Neural crest cell (in vitro differentiated cells): ENCODE measurements around the gene KHDC1L. TPM values are rescaled to one million over a fixed set of nuclear protein-coding genes. Genes with fewer than 3 reads are reported as not detected.
"Not testable (repeated sequence)": the region's sequence is repeated elsewhere in the genome, so short reads cannot be mapped to it uniquely, and the experiment has no call there.

Experiments
- DNase-seq: peaks from one replicate; pipeline ENCODE4 v3.0.0; 2021; ENCODE audit warnings: low read depth, mixed read lengths, low spot score
- H3K27ac Mint-ChIP-seq: one replicate; pipeline ENCODE4 v1.8.0; 2021; ENCODE audit warnings: mild to moderate bottlenecking, mixed read lengths; ENCODE audit not compliant: unreplicated experiment
- H3K27me3 Mint-ChIP-seq: 2 replicates; pipeline ENCODE4 v1.8.0; 2021; ENCODE audit warnings: low read depth, mild to moderate bottlenecking, mixed read lengths
- H3K36me3 Mint-ChIP-seq: 2 replicates; pipeline ENCODE4 v1.8.0; 2021; ENCODE audit warnings: low read depth, mild to moderate bottlenecking, mixed read lengths
- H3K4me1 Mint-ChIP-seq: 2 replicates; pipeline ENCODE4 v1.8.0; 2021; ENCODE audit warnings: mixed read lengths
- H3K4me3 Mint-ChIP-seq: one replicate; pipeline ENCODE4 v1.8.0; 2021; ENCODE audit warnings: mild to moderate bottlenecking, mixed read lengths
- H3K9me3 Mint-ChIP-seq: 2 replicates; pipeline ENCODE4 v1.8.0; 2021; ENCODE audit warnings: mixed read lengths
- total RNA-seq: library from RNA; stranded (reverse); gene quantifications from 2 replicates; pipeline ENCODE4 v1.2.1, GENCODE V29; 2021
- TF ChIP-seq, protein P1 (sequence below): fragments of 200-600 bp; sonication (generic); conservative IDR thresholded peaks from 2 replicates; pipeline ENCODE4 v1.5.0; 2021; ENCODE audit warnings: antibody characterized with exemption, mild to moderate bottlenecking

The KHDC1L gene
- total RNA-seq, 1 donor from 2014 or later: 1.0 TPM

DNA sequence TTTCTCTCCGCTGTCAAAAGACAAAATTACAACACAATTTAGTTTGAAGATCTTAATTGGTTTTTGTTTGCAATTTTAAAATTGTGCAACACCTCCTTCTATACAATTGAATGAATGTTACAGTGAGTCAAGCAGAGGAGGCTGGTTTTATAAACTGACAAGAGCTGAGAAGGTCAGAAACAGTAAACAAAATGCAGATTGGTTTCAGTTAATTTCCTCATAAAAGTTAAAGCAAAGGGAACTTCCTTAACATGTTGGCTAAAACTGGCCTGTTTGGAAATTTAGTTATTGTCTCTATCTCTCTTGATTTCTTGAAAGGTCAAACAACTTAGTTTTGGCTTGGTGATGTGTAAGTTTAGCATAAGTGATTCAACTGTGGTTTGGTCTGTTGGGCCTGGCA lies 22.2 kb downstream of the KHDC1L start:
- Mint-ChIP-seq H3K27me3 (no peaks in the 10 kb centered on the region), H3K4me1 (no peaks in the 10 kb centered on the region), H3K4me3 (no peak overlapping the region), H3K9me3 (peaks cover 16% of the 10 kb centered on the region), H3K36me3 (peaks cover 7% of the 10 kb centered on the region), H3K27ac (no peak overlapping the region)
- DNase-seq: no peak
- TF ChIP-seq, protein P1, sequence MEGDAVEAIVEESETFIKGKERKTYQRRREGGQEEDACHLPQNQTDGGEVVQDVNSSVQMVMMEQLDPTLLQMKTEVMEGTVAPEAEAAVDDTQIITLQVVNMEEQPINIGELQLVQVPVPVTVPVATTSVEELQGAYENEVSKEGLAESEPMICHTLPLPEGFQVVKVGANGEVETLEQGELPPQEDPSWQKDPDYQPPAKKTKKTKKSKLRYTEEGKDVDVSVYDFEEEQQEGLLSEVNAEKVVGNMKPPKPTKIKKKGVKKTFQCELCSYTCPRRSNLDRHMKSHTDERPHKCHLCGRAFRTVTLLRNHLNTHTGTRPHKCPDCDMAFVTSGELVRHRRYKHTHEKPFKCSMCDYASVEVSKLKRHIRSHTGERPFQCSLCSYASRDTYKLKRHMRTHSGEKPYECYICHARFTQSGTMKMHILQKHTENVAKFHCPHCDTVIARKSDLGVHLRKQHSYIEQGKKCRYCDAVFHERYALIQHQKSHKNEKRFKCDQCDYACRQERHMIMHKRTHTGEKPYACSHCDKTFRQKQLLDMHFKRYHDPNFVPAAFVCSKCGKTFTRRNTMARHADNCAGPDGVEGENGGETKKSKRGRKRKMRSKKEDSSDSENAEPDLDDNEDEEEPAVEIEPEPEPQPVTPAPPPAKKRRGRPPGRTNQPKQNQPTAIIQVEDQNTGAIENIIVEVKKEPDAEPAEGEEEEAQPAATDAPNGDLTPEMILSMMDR: no peak

DNA sequence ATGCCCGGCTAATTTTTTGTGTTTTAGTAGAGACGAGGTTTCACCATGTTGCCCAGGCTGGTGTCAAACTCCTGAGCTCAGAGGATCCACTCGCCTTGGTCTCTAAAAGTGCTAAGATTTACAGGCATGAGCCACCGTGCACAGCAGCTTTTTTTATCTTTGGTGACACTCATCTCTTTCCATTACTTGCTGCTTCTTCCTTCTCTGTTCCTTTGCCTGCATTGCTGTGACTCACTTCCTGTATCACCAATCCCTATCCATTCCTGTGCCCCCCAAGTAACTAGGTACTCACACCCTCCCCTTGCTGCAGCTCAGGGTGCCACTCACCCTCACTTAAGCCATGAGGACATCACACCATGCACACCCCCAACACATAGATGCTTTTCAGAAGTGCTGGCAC lies 24.6 kb downstream of the KHDC1L start:
- H3K36me3 Mint-ChIP-seq: no peaks in the 10 kb centered on the region
- TF ChIP-seq, protein P1: no peak
- no peak for DNase-seq
- H3K4me3 Mint-ChIP-seq: no peak overlapping the region
- peaks cover 6% of the 10 kb centered on the region for H3K9me3 Mint-ChIP-seq
- H3K4me1 Mint-ChIP-seq: no peaks in the 10 kb centered on the region
- no peaks in the 10 kb centered on the region for H3K27me3 Mint-ChIP-seq
- H3K27ac Mint-ChIP-seq: no peak overlapping the region

DNA sequence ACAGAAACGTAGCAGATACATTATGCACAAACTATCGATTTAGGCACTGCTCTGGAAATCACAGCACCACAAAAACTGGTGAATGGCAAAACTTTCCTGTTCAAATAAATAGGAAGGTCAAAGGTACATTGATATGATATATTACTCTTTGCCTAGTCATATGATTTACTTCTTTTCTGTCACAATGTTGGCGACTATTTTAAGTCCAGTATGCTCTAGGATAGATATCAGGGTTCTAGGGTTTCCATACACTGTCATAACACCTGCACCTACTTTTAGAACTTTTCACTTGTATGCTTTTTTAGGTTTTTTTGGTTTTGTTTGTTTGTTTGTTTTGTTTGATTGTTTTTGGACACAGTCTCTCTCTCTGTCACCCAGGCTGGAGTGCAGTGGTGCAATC lies 25.0 kb downstream of the KHDC1L start:
- Mint-ChIP-seq H3K9me3 (peaks cover 6% of the 10 kb centered on the region), H3K27ac (no peak overlapping the region), H3K4me3 (no peak overlapping the region), H3K27me3 (no peaks in the 10 kb centered on the region), H3K36me3 (no peaks in the 10 kb centered on the region), H3K4me1 (no peaks in the 10 kb centered on the region)
- no peak for DNase-seq
- TF ChIP-seq, protein P1: no peak

DNA sequence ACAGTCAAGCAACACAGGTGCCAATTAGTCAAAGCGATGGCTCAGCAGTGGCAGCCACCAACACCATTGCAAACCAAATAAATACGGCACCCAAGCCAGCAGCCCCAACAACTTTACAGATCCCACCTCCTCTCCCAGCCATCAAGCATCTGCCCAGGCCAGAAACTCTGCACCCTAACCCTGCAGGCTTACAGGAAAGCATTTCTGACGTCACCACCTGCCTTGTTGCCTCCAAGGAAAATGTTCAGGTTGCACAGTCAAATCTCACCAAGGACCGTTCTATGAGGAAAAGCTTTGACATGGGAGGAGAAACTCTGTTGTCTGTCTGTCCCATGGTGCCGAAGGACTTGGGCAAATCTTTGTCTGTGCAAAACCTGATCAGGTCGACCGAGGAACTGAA lies 30.6 kb downstream of the KHDC1L start:
- TF ChIP-seq, protein P1: no peak
- Mint-ChIP-seq H3K27ac (no peak overlapping the region), H3K4me3 (no peak overlapping the region), H3K4me1 (no peaks in the 10 kb centered on the region), H3K27me3 (no peaks in the 10 kb centered on the region), H3K9me3 (no peaks in the 10 kb centered on the region), H3K36me3 (no peaks in the 10 kb centered on the region)
- DNase-seq: no peak

DNA sequence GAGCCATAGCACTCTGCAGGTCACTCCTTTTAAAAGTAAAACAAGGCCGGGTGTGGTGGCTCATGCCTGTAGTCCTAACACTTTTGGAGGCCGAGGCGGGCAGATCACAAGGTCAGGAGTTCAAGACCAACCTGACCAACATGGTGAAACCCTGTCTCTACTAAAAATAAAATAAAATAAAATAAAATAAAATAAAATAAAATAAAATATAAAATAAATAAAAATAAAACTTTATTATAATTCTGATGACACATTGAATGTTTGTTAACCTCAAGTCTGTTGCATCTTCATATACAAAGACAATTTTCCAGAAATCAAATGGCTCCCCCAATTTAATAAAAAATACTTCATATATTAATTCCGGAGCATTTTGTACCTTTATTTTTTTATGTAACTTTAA lies 32.0 kb downstream of the KHDC1L start:
- not testable (repeated sequence) for H3K27me3 Mint-ChIP-seq, H3K4me1 Mint-ChIP-seq, H3K36me3 Mint-ChIP-seq, H3K27ac Mint-ChIP-seq, H3K4me3 Mint-ChIP-seq, H3K9me3 Mint-ChIP-seq, DNase-seq

DNA sequence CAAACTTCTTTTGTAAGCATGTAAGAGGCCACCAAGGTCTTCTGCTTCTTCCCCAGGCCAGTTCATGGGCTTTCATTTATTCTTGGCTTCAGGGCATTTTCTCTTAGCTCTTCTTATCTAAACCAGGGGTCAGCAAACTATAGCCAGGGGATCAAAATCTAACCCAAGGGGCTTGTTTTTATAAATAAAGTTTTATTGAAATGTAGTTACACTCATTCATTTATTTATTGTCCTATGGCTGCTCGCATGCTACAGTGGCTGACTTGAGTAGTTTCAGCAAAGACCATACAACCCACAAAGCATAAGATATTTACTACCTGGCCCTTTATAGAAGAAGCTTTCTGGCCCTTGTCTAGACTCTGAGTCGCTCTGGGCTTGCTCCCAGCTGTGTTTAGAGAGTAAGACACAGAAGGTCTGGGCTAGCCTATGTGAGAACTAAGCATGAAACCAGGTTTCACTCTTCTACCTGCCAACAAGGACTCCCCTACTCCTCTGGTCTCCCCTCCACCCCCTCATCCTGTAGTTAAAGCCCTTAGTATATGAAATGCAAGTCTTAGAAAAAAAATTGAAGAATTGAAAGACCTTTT lies 43.2 kb downstream of the KHDC1L start:
- H3K27ac Mint-ChIP-seq: no peak overlapping the region
- no peak for DNase-seq
- TF ChIP-seq, protein P1: no peak
- H3K36me3 Mint-ChIP-seq: no peaks in the 10 kb centered on the region
- H3K27me3 Mint-ChIP-seq: peaks cover 26% of the 10 kb centered on the region
- no peak overlapping the region for H3K4me3 Mint-ChIP-seq
- H3K9me3 Mint-ChIP-seq: no peaks in the 10 kb centered on the region
- peaks cover 4% of the 10 kb centered on the region for H3K4me1 Mint-ChIP-seq
